ENCODE data around the gene ANGPT4.

DNA sequence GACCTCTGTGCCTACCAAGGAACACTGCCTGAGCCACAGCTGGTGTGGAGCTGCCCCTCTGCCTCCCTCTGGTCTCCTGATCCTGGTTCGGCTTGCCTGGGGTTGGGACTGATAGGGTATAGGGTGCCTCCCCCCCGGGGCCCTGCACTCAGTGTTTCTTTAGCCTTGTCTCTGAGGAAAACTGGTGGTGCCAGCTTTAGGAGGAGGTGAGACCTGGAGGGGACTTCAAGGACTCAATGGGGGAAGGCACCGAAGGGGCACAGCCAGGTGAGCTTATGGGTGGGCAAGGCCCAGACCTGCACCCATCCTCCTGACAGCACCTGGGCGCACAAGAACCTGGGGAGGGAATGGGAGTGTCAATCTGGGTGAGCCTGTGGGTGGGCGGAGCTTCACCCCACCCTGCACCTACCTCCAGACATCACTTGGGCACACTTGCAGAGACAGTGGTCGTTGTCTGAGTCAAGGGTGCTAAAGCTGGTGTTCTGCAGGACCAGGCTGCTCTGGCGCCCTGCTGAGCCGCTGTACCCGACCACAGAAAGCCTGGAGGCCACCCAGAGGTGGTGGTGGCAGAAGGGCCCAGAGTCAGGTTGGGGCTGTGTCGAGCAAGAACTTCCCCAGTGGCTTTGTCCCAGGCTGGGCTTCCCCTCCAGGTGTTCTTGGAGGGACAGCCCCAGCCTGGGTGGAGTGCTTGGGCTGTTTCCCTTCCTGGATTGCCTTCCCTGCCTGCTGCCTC, 42.1 kb downstream of the ANGPT4 start:
- TF ChIP-seq POLR2AphosphoS5 (IDR thresholded peaks at IDR 0.05; ENCODE audit: low read depth, low read length) (no peak), CTCF (IDR thresholded peaks at IDR 0.05) (no peak), SIN3A (IDR thresholded peaks at IDR 0.05; ENCODE audit: borderline replicate concordance, insufficient read depth, low read depth, low read length) (no peak), REST (IDR thresholded peaks at IDR 0.05; ENCODE audit: insufficient read depth in 1 of 2, low read depth in 2 of 2, low read length in 1 of 2) (no peak)
